ENCODE data around the gene BMERB1. TPM values are rescaled to one million over a fixed set of nuclear protein-coding genes. Genes with fewer than 3 reads are reported as not detected.

Gene BMERB1
- total RNA-seq, 2 donors from 2014 or later: 6.3 to 10.4 TPM

DNA sequence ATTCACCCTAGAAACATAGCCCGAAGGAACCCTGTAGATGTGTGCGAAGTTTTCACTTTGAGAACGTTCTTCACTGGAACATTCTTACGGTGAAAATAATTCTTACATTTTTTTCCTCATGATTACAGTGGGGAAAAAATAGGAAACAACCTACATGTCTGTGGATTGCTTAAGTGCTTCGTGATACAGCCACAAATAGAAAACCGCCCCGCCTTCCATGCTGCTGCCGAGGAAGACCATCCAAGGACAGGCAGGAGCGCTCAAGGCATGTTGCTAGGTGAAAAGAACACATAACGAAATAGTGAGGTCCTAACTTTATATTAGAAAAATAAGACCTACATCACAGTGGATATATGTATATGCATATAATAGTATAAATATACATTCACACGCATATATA lies 78.8 kb downstream of the BMERB1 start:
- Histone ChIP-seq H3K9ac (ENCODE audit: extremely low read depth, low read length, poor library complexity, severe bottlenecking) (no peak overlapping the region), H3K27ac (ENCODE audit: low read depth, low read length) (no peak overlapping the region), H3K36me3 (ENCODE audit: control insufficient read depth, insufficient read depth, low read length) (no peaks in the 10 kb centered on the region), H3K4me1 (ENCODE audit: control insufficient read depth, insufficient read depth, low read length) (no peaks in the 10 kb centered on the region), H3K9me3 (ENCODE audit: control insufficient read depth, low read length) (no peaks in the 10 kb centered on the region), H3K4me3 (ENCODE audit: low read length) (no peak overlapping the region), H3K27me3 (ENCODE audit: control insufficient read depth, insufficient read depth, low read length, poor library complexity, severe bottlenecking) (no peaks in the 10 kb centered on the region)
- H3K36me3 Mint-ChIP-seq (ENCODE audit: low read depth): no peaks in the 10 kb centered on the region
- no peak for DNase-seq
- H3K4me3 Mint-ChIP-seq: no peak overlapping the region
- H3K4me1 Mint-ChIP-seq: peaks cover 24% of the 10 kb centered on the region
- H3K27ac Mint-ChIP-seq: no peak overlapping the region
- H3K27me3 Mint-ChIP-seq (ENCODE audit: insufficient read depth): peaks cover 2% of the 10 kb centered on the region
- no peaks in the 10 kb centered on the region for H3K9me3 Mint-ChIP-seq
- 98 to 100% methylated on average over 9 to 10 of the region's 11 CpGs for WGBS, 2 experiments (ENCODE audit: insufficient coverage in 1 of 2, insufficient read length in 1 of 2)
- TF ChIP-seq, protein P1, sequence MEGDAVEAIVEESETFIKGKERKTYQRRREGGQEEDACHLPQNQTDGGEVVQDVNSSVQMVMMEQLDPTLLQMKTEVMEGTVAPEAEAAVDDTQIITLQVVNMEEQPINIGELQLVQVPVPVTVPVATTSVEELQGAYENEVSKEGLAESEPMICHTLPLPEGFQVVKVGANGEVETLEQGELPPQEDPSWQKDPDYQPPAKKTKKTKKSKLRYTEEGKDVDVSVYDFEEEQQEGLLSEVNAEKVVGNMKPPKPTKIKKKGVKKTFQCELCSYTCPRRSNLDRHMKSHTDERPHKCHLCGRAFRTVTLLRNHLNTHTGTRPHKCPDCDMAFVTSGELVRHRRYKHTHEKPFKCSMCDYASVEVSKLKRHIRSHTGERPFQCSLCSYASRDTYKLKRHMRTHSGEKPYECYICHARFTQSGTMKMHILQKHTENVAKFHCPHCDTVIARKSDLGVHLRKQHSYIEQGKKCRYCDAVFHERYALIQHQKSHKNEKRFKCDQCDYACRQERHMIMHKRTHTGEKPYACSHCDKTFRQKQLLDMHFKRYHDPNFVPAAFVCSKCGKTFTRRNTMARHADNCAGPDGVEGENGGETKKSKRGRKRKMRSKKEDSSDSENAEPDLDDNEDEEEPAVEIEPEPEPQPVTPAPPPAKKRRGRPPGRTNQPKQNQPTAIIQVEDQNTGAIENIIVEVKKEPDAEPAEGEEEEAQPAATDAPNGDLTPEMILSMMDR (conservative IDR thresholded peaks at IDR 0.05): no peak

DNA sequence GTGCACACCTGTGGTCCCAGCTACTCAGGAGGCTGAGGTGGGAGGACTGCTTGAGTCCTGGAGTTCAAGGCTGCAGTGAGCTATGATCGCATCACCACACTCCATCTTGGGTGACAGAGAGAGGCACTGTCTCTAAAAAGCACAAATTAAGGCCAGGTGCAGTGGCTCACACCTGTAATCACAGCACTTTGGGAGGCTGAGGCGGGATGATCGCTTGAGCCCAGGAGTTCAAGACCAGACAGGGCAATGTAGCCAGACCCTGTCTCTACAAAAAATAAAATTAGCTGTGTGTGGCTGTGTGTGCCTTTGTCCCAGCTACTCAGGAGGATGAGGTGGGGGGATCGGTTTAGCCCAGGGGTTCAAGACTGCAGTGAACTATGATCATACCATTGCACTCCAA lies 81.6 kb downstream of the BMERB1 start:
- DNase-seq: no peak
- no peaks in the 10 kb centered on the region for H3K9me3 ChIP-seq (ENCODE audit: control insufficient read depth, low read length)
- H3K36me3 ChIP-seq (ENCODE audit: control insufficient read depth, insufficient read depth, low read length): no peaks in the 10 kb centered on the region
- Mint-ChIP-seq H3K36me3 (ENCODE audit: low read depth) (no peaks in the 10 kb centered on the region), H3K27ac (no peak overlapping the region), H3K27me3 (ENCODE audit: insufficient read depth) (peaks cover 4% of the 10 kb centered on the region), H3K9me3 (no peaks in the 10 kb centered on the region), H3K4me1 (peaks cover 24% of the 10 kb centered on the region), H3K4me3 (no peak overlapping the region)
- H3K9ac ChIP-seq (ENCODE audit: extremely low read depth, low read length, poor library complexity, severe bottlenecking): no peak overlapping the region
- WGBS, 2 experiments (ENCODE audit: insufficient coverage in 1 of 2, insufficient read length in 1 of 2): 95 to 96% methylated on average over 2 to 4 of the region's 4 CpGs
- no peak overlapping the region for H3K4me3 ChIP-seq (ENCODE audit: low read length)
- H3K27ac ChIP-seq (ENCODE audit: low read depth, low read length): no peak overlapping the region
- TF ChIP-seq, protein P1 (conservative IDR thresholded peaks at IDR 0.05): no peak
- H3K27me3 ChIP-seq (ENCODE audit: control insufficient read depth, insufficient read depth, low read length, poor library complexity, severe bottlenecking): no peaks in the 10 kb centered on the region
- H3K4me1 ChIP-seq (ENCODE audit: control insufficient read depth, insufficient read depth, low read length): no peaks in the 10 kb centered on the region

DNA sequence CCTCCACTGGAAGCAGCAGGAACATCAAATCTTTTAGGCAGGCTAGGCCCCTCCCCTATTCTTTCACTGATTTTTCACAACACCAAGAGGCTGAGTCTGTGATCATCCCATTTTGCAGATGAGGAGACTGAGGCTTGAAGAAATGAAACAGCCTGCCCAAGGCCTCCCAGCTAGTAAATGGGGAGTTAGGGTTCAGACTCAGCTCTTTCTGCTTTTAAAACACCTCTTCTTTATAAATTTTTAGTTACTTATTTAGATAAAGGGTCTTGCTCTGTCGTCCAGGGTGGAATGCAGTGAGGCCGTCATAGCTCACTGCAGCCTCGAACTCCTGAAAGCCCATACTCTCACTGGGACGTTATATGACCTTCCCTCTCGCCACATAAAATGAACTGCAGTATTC lies 82.2 kb downstream of the BMERB1 start:
- no peak for DNase-seq
- Mint-ChIP-seq H3K9me3 (no peaks in the 10 kb centered on the region), H3K4me1 (peaks cover 25% of the 10 kb centered on the region), H3K27me3 (ENCODE audit: insufficient read depth) (peaks cover 5% of the 10 kb centered on the region), H3K36me3 (ENCODE audit: low read depth) (no peaks in the 10 kb centered on the region), H3K27ac (no peak overlapping the region), H3K4me3 (no peak overlapping the region)
- 91 to 98% methylated on average over 5 of the region's 5 CpGs for WGBS, 2 experiments (ENCODE audit: insufficient coverage in 1 of 2, insufficient read length in 1 of 2)
- H3K4me1 ChIP-seq (ENCODE audit: control insufficient read depth, insufficient read depth, low read length): no peaks in the 10 kb centered on the region
- TF ChIP-seq, protein P1 (conservative IDR thresholded peaks at IDR 0.05): no peak
- no peaks in the 10 kb centered on the region for H3K36me3 ChIP-seq (ENCODE audit: control insufficient read depth, insufficient read depth, low read length)
- no peak overlapping the region for H3K27ac ChIP-seq (ENCODE audit: low read depth, low read length)
- H3K9me3 ChIP-seq (ENCODE audit: control insufficient read depth, low read length): no peaks in the 10 kb centered on the region
- H3K9ac ChIP-seq (ENCODE audit: extremely low read depth, low read length, poor library complexity, severe bottlenecking): no peak overlapping the region
- H3K4me3 ChIP-seq (ENCODE audit: low read length): no peak overlapping the region
- no peaks in the 10 kb centered on the region for H3K27me3 ChIP-seq (ENCODE audit: control insufficient read depth, insufficient read depth, low read length, poor library complexity, severe bottlenecking)
